Measurements from ENCODE around the gene ATP1A4.

The ATP1A4 gene

GRCh38 chr1:160191756-160192155, 40.4 kb downstream of the ATP1A4 start:
- no peaks in the 10 kb centered on the region for H3K9me3 ChIP-seq (ENCODE audit: control extremely low read depth in 1 of 5, control insufficient read depth in 4 of 5, insufficient read depth in 2 of 5, low read depth in 1 of 5, low read length in 4 of 5)
- no peak for DNase-seq
- POLR2A ChIA-PET, result no interaction called here
- H3K4me3 ChIP-seq (ENCODE audit: control insufficient read depth in 1 of 7, extremely low read depth in 1 of 7, insufficient read depth in 4 of 7, low read depth in 2 of 7, low read length in 6 of 7), result no peak overlapping the region
- H3K4me1 ChIP-seq (ENCODE audit: control extremely low read depth in 1 of 4, control insufficient read depth in 4 of 4, insufficient read depth in 4 of 4, low read length in 3 of 4), result peaks cover 0 to 3% (median 0%) of the 10 kb centered on the region in 4 experiments
- H3K27me3 ChIP-seq (replicated peaks in 2 of 5; ENCODE audit: control insufficient read depth in 4 of 5, insufficient read depth in 5 of 5, low read length in 4 of 5), result peaks cover 0 to 2% (median 0%) of the 10 kb centered on the region in 5 experiments
- no peak overlapping the region for H3K27ac ChIP-seq (ENCODE audit: insufficient read depth in 1 of 2, low read depth in 1 of 2, low read length in 2 of 2, poor library complexity in 1 of 2, severe bottlenecking in 2 of 2)
- WGBS (ENCODE audit: insufficient coverage), result 100% methylated on average over 3 of the region's 3 CpGs
- no peaks in the 10 kb centered on the region for H3K36me3 ChIP-seq (ENCODE audit: control insufficient read depth in 4 of 4, insufficient read depth in 4 of 4, low read length in 3 of 4)
- CTCF ChIA-PET, result interaction anchor here (1.1 to 8.3 kb wide), 17 partner anchors 9 to 185 kb away, joined by 3 to 95 read pairs (median 6); partner anchors contain the start of gene PEA15

- no peak overlapping the region for H3K27ac ChIP-seq (ENCODE audit: insufficient read depth in 1 of 2, low read depth in 1 of 2, low read length in 2 of 2, poor library complexity in 1 of 2, severe bottlenecking in 2 of 2)
- POLR2A ChIA-PET, result no interaction called here
- no peak for DNase-seq
These were observed 40.8 kb downstream of the ATP1A4 start for GRCh38 chr1:160192234-160192633.

DNA sequence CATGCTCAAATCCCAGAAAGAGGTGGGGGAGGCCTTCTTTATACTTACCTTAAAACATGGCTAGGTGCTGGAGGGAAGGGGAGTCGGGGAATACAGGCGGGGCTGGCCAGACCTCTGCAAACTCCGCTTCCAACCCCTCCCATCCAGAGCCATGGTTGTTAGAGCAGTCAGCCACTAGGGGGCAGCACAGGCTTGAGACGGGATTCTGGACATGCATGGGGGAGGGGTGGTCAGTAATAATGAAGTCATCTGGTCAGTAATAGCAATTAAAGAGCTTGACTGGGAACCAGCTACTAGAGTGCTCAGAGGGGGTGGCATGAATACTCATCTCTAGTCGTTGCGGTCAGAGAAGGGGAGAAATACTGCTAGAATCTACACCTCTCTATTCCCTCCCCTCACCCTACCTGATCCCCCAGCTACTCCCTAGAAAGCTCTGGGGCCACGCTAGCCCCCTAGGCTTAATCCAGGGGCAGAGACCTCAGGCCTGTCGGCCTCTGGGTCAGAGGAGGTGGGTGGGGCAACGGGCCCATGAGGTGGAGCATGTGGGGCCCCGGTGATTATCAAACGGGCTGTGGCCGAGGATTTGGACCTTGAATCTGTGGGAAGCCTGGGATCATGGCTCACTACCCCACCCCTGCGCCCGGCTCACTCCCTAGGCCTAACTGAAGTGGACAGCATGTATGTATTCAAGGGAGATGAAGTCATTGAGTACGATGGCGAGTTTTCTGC, 41.9 kb downstream of the ATP1A4 start:
- Histone ChIP-seq H3K4me3 (ENCODE audit: control insufficient read depth in 1 of 7, extremely low read depth in 1 of 7, insufficient read depth in 4 of 7, low read depth in 2 of 7, low read length in 6 of 7) (no peak overlapping the region), H3K9me3 (ENCODE audit: control extremely low read depth in 1 of 5, control insufficient read depth in 4 of 5, insufficient read depth in 2 of 5, low read depth in 1 of 5, low read length in 4 of 5) (no peaks in the 10 kb centered on the region), H3K36me3 (ENCODE audit: control insufficient read depth in 4 of 4, insufficient read depth in 4 of 4, low read length in 3 of 4) (no peaks in the 10 kb centered on the region), H3K4me1 (ENCODE audit: control extremely low read depth in 1 of 4, control insufficient read depth in 4 of 4, insufficient read depth in 4 of 4, low read length in 3 of 4) (peaks cover 0 to 3% (median 0%) of the 10 kb centered on the region in 4 experiments), H3K27ac (ENCODE audit: insufficient read depth in 1 of 2, low read depth in 1 of 2, low read length in 2 of 2, poor library complexity in 1 of 2, severe bottlenecking in 2 of 2) (no peak overlapping the region), H3K27me3 (replicated peaks in 2 of 5; ENCODE audit: control insufficient read depth in 4 of 5, insufficient read depth in 5 of 5, low read length in 4 of 5) (peaks cover 0 to 2% (median 0%) of the 10 kb centered on the region in 5 experiments)
- CTCF ChIA-PET, result interaction anchor here (0.6 to 8.3 kb wide), 21 partner anchors 11 to 405 kb away, joined by 3 to 95 read pairs (median 5); partner anchors contain the start of gene PEA15
- POLR2A ChIA-PET, result interaction anchor here (0.7 kb wide), 1 partner anchor 8 kb away, joined by 3 read pairs; no protein-coding TSS in a partner anchor
- peak; percentile 67 to 80 (median 68) for DNase-seq
- WGBS (ENCODE audit: insufficient coverage), result 46% methylated on average over 11 of the region's 16 CpGs

More at GRCh38 chr1:160192234-160192633, 40.8 kb downstream of the ATP1A4 start:
- H3K4me3 ChIP-seq (ENCODE audit: control insufficient read depth in 1 of 7, extremely low read depth in 1 of 7, insufficient read depth in 4 of 7, low read depth in 2 of 7, low read length in 6 of 7), result no peak overlapping the region
- H3K27me3 ChIP-seq (replicated peaks in 2 of 5; ENCODE audit: control insufficient read depth in 4 of 5, insufficient read depth in 5 of 5, low read length in 4 of 5), result peaks cover 0 to 2% (median 0%) of the 10 kb centered on the region in 5 experiments
- H3K4me1 ChIP-seq (ENCODE audit: control extremely low read depth in 1 of 4, control insufficient read depth in 4 of 4, insufficient read depth in 4 of 4, low read length in 3 of 4), result peaks cover 0 to 3% (median 0%) of the 10 kb centered on the region in 4 experiments
- CTCF ChIA-PET, result interaction anchor here (0.6 to 8.3 kb wide), 19 partner anchors 9 to 185 kb away, joined by 3 to 95 read pairs (median 5); partner anchors contain the start of gene PEA15
- H3K9me3 ChIP-seq (ENCODE audit: control extremely low read depth in 1 of 5, control insufficient read depth in 4 of 5, insufficient read depth in 2 of 5, low read depth in 1 of 5, low read length in 4 of 5), result no peaks in the 10 kb centered on the region
- no peaks in the 10 kb centered on the region for H3K36me3 ChIP-seq (ENCODE audit: control insufficient read depth in 4 of 4, insufficient read depth in 4 of 4, low read length in 3 of 4)

DNA sequence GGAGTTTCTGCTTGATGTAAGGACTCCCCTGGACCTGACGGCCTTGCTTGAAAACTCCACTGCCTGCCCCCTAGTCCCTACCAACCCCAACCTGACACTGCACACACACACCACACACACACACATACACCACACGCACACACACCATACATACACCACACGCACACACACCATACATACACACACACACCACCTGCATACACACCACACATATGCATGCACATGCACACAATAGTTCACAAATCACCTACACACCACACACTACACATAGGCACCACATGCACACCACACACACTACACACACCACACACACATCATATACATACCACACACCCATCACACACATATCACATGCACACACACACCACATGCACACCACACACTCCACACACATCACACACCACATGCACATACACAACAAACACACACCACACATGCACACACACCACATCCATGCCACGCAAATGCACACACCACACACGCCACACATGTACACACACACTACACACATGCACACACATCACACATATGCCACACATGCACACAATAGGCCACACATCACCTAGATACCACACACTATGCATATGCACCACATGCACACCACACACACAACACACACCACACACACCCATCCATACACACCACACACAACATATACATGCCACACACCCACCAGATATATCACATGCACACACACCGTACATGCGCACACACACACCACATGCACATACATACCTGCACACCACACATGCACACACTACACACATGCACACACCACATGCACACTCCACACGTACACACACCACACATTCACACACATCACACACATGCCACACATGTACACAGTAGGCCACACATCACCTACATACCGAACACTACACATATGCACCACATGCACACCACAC, 42.7 kb downstream of the ATP1A4 start:
- H3K27ac ChIP-seq (ENCODE audit: insufficient read depth in 1 of 2, low read depth in 1 of 2, low read length in 2 of 2, poor library complexity in 1 of 2, severe bottlenecking in 2 of 2), result no peak overlapping the region
- DNase-seq, result no peak

GRCh38 chr1:160194737-160195059, 43.3 kb downstream of the ATP1A4 start:
- Histone ChIP-seq H3K9me3 (ENCODE audit: control extremely low read depth in 1 of 5, control insufficient read depth in 4 of 5, insufficient read depth in 2 of 5, low read depth in 1 of 5, low read length in 4 of 5) (no peaks in the 10 kb centered on the region), H3K4me3 (ENCODE audit: control insufficient read depth in 1 of 7, extremely low read depth in 1 of 7, insufficient read depth in 4 of 7, low read depth in 2 of 7, low read length in 6 of 7) (no peak overlapping the region), H3K4me1 (ENCODE audit: control extremely low read depth in 1 of 4, control insufficient read depth in 4 of 4, insufficient read depth in 4 of 4, low read length in 3 of 4) (peaks cover 0 to 3% (median 0%) of the 10 kb centered on the region in 4 experiments), H3K27me3 (replicated peaks in 2 of 5; ENCODE audit: control insufficient read depth in 4 of 5, insufficient read depth in 5 of 5, low read length in 4 of 5) (peaks cover 0 to 2% (median 0%) of the 10 kb centered on the region in 5 experiments), H3K27ac (ENCODE audit: insufficient read depth in 1 of 2, low read depth in 1 of 2, low read length in 2 of 2, poor library complexity in 1 of 2, severe bottlenecking in 2 of 2) (no peak overlapping the region), H3K36me3 (ENCODE audit: control insufficient read depth in 4 of 4, insufficient read depth in 4 of 4, low read length in 3 of 4) (no peaks in the 10 kb centered on the region)
- CTCF ChIA-PET, result interaction anchor here (0.8 to 2.3 kb wide), 4 partner anchors 25 to 101 kb away, joined by 3 to 16 read pairs (median 7); no protein-coding TSS in a partner anchor
- POLR2A ChIA-PET, result no interaction called here
- WGBS (ENCODE audit: insufficient coverage), result no CpG with 5 or more reads among the region's 2 CpGs
- DNase-seq, result no peak

More for the DNA sequence above, 42.7 kb downstream of the ATP1A4 start:
- CTCF ChIA-PET, result interaction anchor here (0.6 to 8.3 kb wide), 22 partner anchors 10 to 405 kb away, joined by 3 to 95 read pairs (median 5); partner anchors contain the start of gene PEA15
- POLR2A ChIA-PET, result interaction anchor here (0.7 kb wide), 1 partner anchor 7 kb away, joined by 3 read pairs; no protein-coding TSS in a partner anchor
- H3K36me3 ChIP-seq (ENCODE audit: control insufficient read depth in 4 of 4, insufficient read depth in 4 of 4, low read length in 3 of 4), result no peaks in the 10 kb centered on the region
- WGBS (ENCODE audit: insufficient coverage), result 78% methylated on average over 9 of the region's 9 CpGs
- peaks cover 0 to 2% (median 0%) of the 10 kb centered on the region in 5 experiments for H3K27me3 ChIP-seq (replicated peaks in 2 of 5; ENCODE audit: control insufficient read depth in 4 of 5, insufficient read depth in 5 of 5, low read length in 4 of 5)
- H3K4me3 ChIP-seq (ENCODE audit: control insufficient read depth in 1 of 7, extremely low read depth in 1 of 7, insufficient read depth in 4 of 7, low read depth in 2 of 7, low read length in 6 of 7), result no peak overlapping the region
- H3K4me1 ChIP-seq (ENCODE audit: control extremely low read depth in 1 of 4, control insufficient read depth in 4 of 4, insufficient read depth in 4 of 4, low read length in 3 of 4), result peaks cover 0 to 3% (median 0%) of the 10 kb centered on the region in 4 experiments
- no peaks in the 10 kb centered on the region for H3K9me3 ChIP-seq (ENCODE audit: control extremely low read depth in 1 of 5, control insufficient read depth in 4 of 5, insufficient read depth in 2 of 5, low read depth in 1 of 5, low read length in 4 of 5)

DNA sequence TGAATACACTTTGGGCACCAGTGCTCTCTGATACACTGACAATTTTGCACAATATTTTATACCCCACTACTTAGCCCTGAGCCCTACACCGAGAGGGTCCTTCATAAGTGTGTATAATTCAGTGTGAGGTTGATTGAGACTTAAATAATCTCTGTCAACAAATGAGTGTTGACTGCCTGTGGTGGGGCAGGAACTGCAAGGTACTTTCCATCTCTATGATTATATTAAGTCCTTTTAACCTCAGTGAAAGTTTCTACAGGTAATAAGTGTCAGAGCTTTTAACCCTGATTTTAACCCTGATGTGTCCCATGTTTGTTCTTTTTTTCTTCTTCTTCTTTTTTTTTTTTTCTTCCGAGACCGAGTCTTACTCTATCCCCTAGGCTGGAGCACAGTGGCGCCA, 44.7 kb downstream of the ATP1A4 start:
- POLR2A ChIA-PET, result no interaction called here

More for the DNA sequence above, 44.7 kb downstream of the ATP1A4 start:
- Histone ChIP-seq H3K27ac (ENCODE audit: insufficient read depth in 1 of 2, low read depth in 1 of 2, low read length in 2 of 2, poor library complexity in 1 of 2, severe bottlenecking in 2 of 2) (no peak overlapping the region), H3K36me3 (ENCODE audit: control insufficient read depth in 4 of 4, insufficient read depth in 4 of 4, low read length in 3 of 4) (no peaks in the 10 kb centered on the region), H3K9me3 (ENCODE audit: control extremely low read depth in 1 of 5, control insufficient read depth in 4 of 5, insufficient read depth in 2 of 5, low read depth in 1 of 5, low read length in 4 of 5) (no peaks in the 10 kb centered on the region), H3K27me3 (replicated peaks in 2 of 5; ENCODE audit: control insufficient read depth in 4 of 5, insufficient read depth in 5 of 5, low read length in 4 of 5) (peaks cover 0 to 2% (median 0%) of the 10 kb centered on the region in 5 experiments), H3K4me1 (ENCODE audit: control extremely low read depth in 1 of 4, control insufficient read depth in 4 of 4, insufficient read depth in 4 of 4, low read length in 3 of 4) (peaks cover 0 to 3% (median 0%) of the 10 kb centered on the region in 4 experiments), H3K4me3 (ENCODE audit: control insufficient read depth in 1 of 7, extremely low read depth in 1 of 7, insufficient read depth in 4 of 7, low read depth in 2 of 7, low read length in 6 of 7) (no peak overlapping the region)
- CTCF ChIA-PET, result interaction anchor here (0.6 to 2.3 kb wide), 8 partner anchors 8 to 137 kb away, joined by 3 to 16 read pairs (median 4); no protein-coding TSS in a partner anchor
- no CpG with 5 or more reads among the region's 4 CpGs for WGBS (ENCODE audit: insufficient coverage)
- no peak for DNase-seq

All from common myeloid progenitor, CD34-positive (primary cell).